Erythroblast (primary cell): ENCODE data around the gene WNT6.

Source experiments
- GATA1 ChIP-seq: IDR thresholded peaks from 2 replicates; pipeline ENCODE4 v1.6.1; 2011; ENCODE audit warnings: low read depth, mild to moderate bottlenecking, control low read depth, low read length, moderate library complexity
- POLR2A ChIP-seq: IDR thresholded peaks from 2 replicates; pipeline ENCODE4 v1.6.1; 2011; ENCODE audit warnings: mild to moderate bottlenecking, low read length

GRCh38 chr2:218891275-218892135, 31.9 kb downstream of the WNT6 start:
- TF ChIP-seq POLR2A (no peak), GATA1 (no peak)
